ENCODE results near the gene LRRC27. TPM values are rescaled to one million over a fixed set of nuclear protein-coding genes. Genes with fewer than 3 reads are reported as not detected.

The LRRC27 gene
- total RNA-seq, 4 donors from 2014 or later: 0.59 to 32.6 (median 15.3) TPM

- no peaks in the 10 kb centered on the region for H3K27me3 ChIP-seq
- intact Hi-C loops (cut with DNase I; ENCODE audit: low total_unique reads): no loop called here
- no peak for TF ChIP-seq CTCF (IDR thresholded peaks at IDR 0.05)
- TF ChIP-seq POLR2A (IDR thresholded peaks at IDR 0.05): no peak
- H3K9me3 ChIP-seq: no peaks in the 10 kb centered on the region
- no peak overlapping the region for H3K4me3 ChIP-seq
- no peaks in the 10 kb centered on the region for H3K36me3 ChIP-seq
- H3K27ac ChIP-seq: peak overlapping the region; percentile 91
- no peak for DNase-seq
- H3K4me1 ChIP-seq: peaks cover 19 to 42% of the 10 kb centered on the region in 2 donors
Measured at GRCh38 chr10:132419538-132420468, 87.8 kb downstream of the LRRC27 start.

GRCh38 chr10:132420469-132420980, 88.5 kb downstream of the LRRC27 start:
- H3K4me1 ChIP-seq: peaks cover 19 to 42% of the 10 kb centered on the region in 2 donors
- no peak overlapping the region for H3K4me3 ChIP-seq
- TF ChIP-seq POLR2A (IDR thresholded peaks at IDR 0.05) (no peak), CTCF (IDR thresholded peaks at IDR 0.05) (no peak)
- no peaks in the 10 kb centered on the region for H3K9me3 ChIP-seq
- peak overlapping the region; percentile 91 for H3K27ac ChIP-seq
- intact Hi-C loops (cut with DNase I; ENCODE audit: low total_unique reads): no loop called here
- H3K27me3 ChIP-seq: no peaks in the 10 kb centered on the region
- H3K36me3 ChIP-seq: no peaks in the 10 kb centered on the region
- DNase-seq: no peak

GRCh38 chr10:132420981-132421846, 89.2 kb downstream of the LRRC27 start:
- no peak overlapping the region for H3K4me3 ChIP-seq
- H3K27ac ChIP-seq: peak overlapping the region; percentile 91
- H3K9me3 ChIP-seq: no peaks in the 10 kb centered on the region
- no peaks in the 10 kb centered on the region for H3K27me3 ChIP-seq
- peak; percentile 74 to 76 for DNase-seq
- H3K36me3 ChIP-seq: no peaks in the 10 kb centered on the region
- peaks cover 19 to 42% of the 10 kb centered on the region in 2 donors for H3K4me1 ChIP-seq
- TF ChIP-seq POLR2A (IDR thresholded peaks at IDR 0.05) (peak in 1 of 2 donors; percentile 4), CTCF (IDR thresholded peaks at IDR 0.05) (no peak)
- intact Hi-C loops (cut with DNase I; ENCODE audit: low total_unique reads): no loop called here

GRCh38 chr10:132421847-132422751, 90.1 kb downstream of the LRRC27 start:
- H3K36me3 ChIP-seq: no peaks in the 10 kb centered on the region
- peak overlapping the region; percentile 91 for H3K27ac ChIP-seq
- TF ChIP-seq POLR2A (IDR thresholded peaks at IDR 0.05) (no peak), CTCF (IDR thresholded peaks at IDR 0.05) (no peak)
- H3K4me1 ChIP-seq: peaks cover 19 to 42% of the 10 kb centered on the region in 2 donors
- no peaks in the 10 kb centered on the region for H3K27me3 ChIP-seq
- H3K9me3 ChIP-seq: no peaks in the 10 kb centered on the region
- no peak for DNase-seq
- intact Hi-C loops (cut with DNase I; ENCODE audit: low total_unique reads): no loop called here
- no peak overlapping the region for H3K4me3 ChIP-seq
